HepG2 (cell line): Measurements from ENCODE around the gene CD7. TPM values are rescaled to one million over a fixed set of nuclear protein-coding genes. Genes with fewer than 3 reads are reported as not detected.

Experiments used
- CREB3 ChIP-seq: sonication (generic); formaldehyde crosslinking; IDR thresholded peaks from 2 replicates; pipeline ENCODE4 v1.5.0; 2020; ENCODE audit warnings: missing genetic modification reagents
- GZF1 ChIP-seq: sonication (generic); formaldehyde crosslinking; IDR thresholded peaks from 2 replicates; pipeline ENCODE4 v1.5.1; 2020; ENCODE audit warnings: mild to moderate bottlenecking, missing genetic modification reagents
- MXD1 ChIP-seq: sonication (generic); formaldehyde crosslinking; IDR thresholded peaks from 2 replicates; pipeline ENCODE4 v1.4.0; 2020; ENCODE audit warnings: mild to moderate bottlenecking, missing genetic modification reagents
- NAIF1 ChIP-seq: sonication (generic); formaldehyde crosslinking; IDR thresholded peaks from 2 replicates; pipeline ENCODE4 v1.5.0; 2020; ENCODE audit warnings: mild to moderate bottlenecking, missing genetic modification reagents, borderline replicate concordance
- NCOA1 ChIP-seq: sonication (generic); formaldehyde crosslinking; IDR thresholded peaks from 2 replicates; pipeline ENCODE4 v1.9.0; 2021; ENCODE audit warnings: missing genetic modification reagents
- RFXAP ChIP-seq: sonication (generic); formaldehyde crosslinking; IDR thresholded peaks from 2 replicates; pipeline ENCODE4 v1.4.0; 2020; ENCODE audit warnings: missing genetic modification reagents, borderline replicate concordance
- SOX13 ChIP-seq, 3 experiments: fragments of 450-650 bp in 1 of 3; sonication (generic) in 1 of 3; formaldehyde crosslinking in 1 of 3; IDR thresholded peaks in 2 of 3; conservative IDR thresholded peaks in 1 of 3; 2 replicates each; pipeline versions ENCODE4 v1.5.0 to v1.6.1; 2016 to 2020; ENCODE audit warnings: antibody characterized with exemption in 1 of 3, mild to moderate bottlenecking in 1 of 3, missing compliant biosample characterization in 1 of 3, missing genetic modification reagents in 1 of 3, moderate library complexity in 1 of 3
- ZBTB40 ChIP-seq, 2 experiments: fragments of 450-650 bp in 1 of 2; sonication (generic) in 1 of 2; formaldehyde crosslinking in 1 of 2; IDR thresholded peaks; 2 replicates each; pipeline versions ENCODE4 v1.6.1 to v1.8.0; 2016 to 2022; ENCODE audit warnings: antibody characterized with exemption in 1 of 2, mild to moderate bottlenecking in 1 of 2, missing genetic modification reagents in 1 of 2
- ZEB1 ChIP-seq: IDR thresholded peaks from 2 replicates; pipeline ENCODE4 v1.6.1; 2012; ENCODE audit warnings: mild to moderate bottlenecking, low read depth, inconsistent platforms; ENCODE audit not compliant: insufficient replicate concordance
- ZFP41 ChIP-seq: sonication (generic); formaldehyde crosslinking; IDR thresholded peaks from 2 replicates; pipeline ENCODE4 v1.4.0; 2020; ENCODE audit warnings: mild to moderate bottlenecking, missing genetic modification reagents, borderline replicate concordance
- ZFX ChIP-seq: sonication (generic); formaldehyde crosslinking; IDR thresholded peaks from 2 replicates; pipeline ENCODE4 v1.4.0; 2020; ENCODE audit warnings: mild to moderate bottlenecking, low read depth, missing genetic modification reagents, moderate library complexity
- ZNF225 ChIP-seq: sonication (generic); formaldehyde crosslinking; IDR thresholded peaks from 2 replicates; pipeline ENCODE4 v1.4.0; 2020; ENCODE audit warnings: mild to moderate bottlenecking, missing genetic modification reagents
- ZNF274 ChIP-seq: sonication (generic); formaldehyde crosslinking; IDR thresholded peaks from 2 replicates; pipeline ENCODE4 v1.5.1; 2020; ENCODE audit warnings: mild to moderate bottlenecking, missing genetic modification reagents
- ZNF3 ChIP-seq: IDR thresholded peaks from 2 replicates; pipeline ENCODE4 v1.7.0; 2017; ENCODE audit warnings: inconsistent platforms
- ZNF329 ChIP-seq: sonication (generic); formaldehyde crosslinking; IDR thresholded peaks from 2 replicates; pipeline ENCODE4 v1.9.0; 2021; ENCODE audit warnings: low read depth, mild to moderate bottlenecking, missing genetic modification reagents
- ZNF382 ChIP-seq: sonication (generic); formaldehyde crosslinking; IDR thresholded peaks from 2 replicates; pipeline ENCODE4 v1.5.0; 2020; ENCODE audit warnings: missing genetic modification reagents, mild to moderate bottlenecking, borderline replicate concordance
- ZNF383 ChIP-seq: sonication (generic); formaldehyde crosslinking; IDR thresholded peaks from 2 replicates; pipeline ENCODE4 v1.4.0; 2020; ENCODE audit warnings: missing genetic modification reagents, mild to moderate bottlenecking, borderline replicate concordance
- ZNF44 ChIP-seq: sonication (generic); formaldehyde crosslinking; IDR thresholded peaks from 2 replicates; pipeline ENCODE4 v1.5.1; 2020; ENCODE audit warnings: mild to moderate bottlenecking, missing genetic modification reagents
- ZNF510 ChIP-seq: sonication (generic); formaldehyde crosslinking; IDR thresholded peaks from 2 replicates; pipeline ENCODE4 v1.4.0; 2020; ENCODE audit warnings: low read depth, mild to moderate bottlenecking, missing genetic modification reagents
- polyA plus RNA-seq, 8 experiments: library from polyadenylated mRNA; depleted of rRNA in 3 of 8; stranded (reverse) in 7 of 8; unstranded in 1 of 8; fragments of >200 nt; fragmentation: Illumina TruSeq in 4 of 8; extraction: Trizol in 4 of 8; gene quantifications; 2 replicates each; pipeline versions ENCODE4 v1.2.1 to v1.2.3, GENCODE V29; 2011 to 2016; ENCODE audit warnings: low read depth in 4 of 8, missing spikeins in 1 of 8, mixed read lengths in 1 of 8; ENCODE audit not compliant: insufficient read depth in 1 of 8
- total RNA-seq, 5 experiments: library from RNA; depleted of rRNA; stranded (reverse); fragments of >200 nt; fragmentation: Illumina TruSeq; extraction: Trizol; gene quantifications; 2 replicates each; pipeline ENCODE4 v1.2.3, GENCODE V29; 2016; ENCODE audit warnings: low read depth in 1 of 5

The CD7 gene
- total and polyA plus RNA-seq, 2 of the 13 experiments (the other 11 are each of a cell fraction or from before 2014, with no cell fraction given) = 67.6 to 76.4 TPM

GRCh38 chr17:82328994-82329507 lies 11.6 kb upstream of the CD7 start (continued):
- TF ChIP-seq ZBTB40 (IDR thresholded peaks at IDR 0.05) (no peak), ZBTB40 (CRISPR knock-in tag; IDR thresholded peaks at IDR 0.05) (no peak), ZNF274 (0 out of 2 replicates have a peak, but pooled peaks have one; percentile 22), ZNF382 (CRISPR knock-in tag) (no peak), NCOA1 (no peak), ZFX (CRISPR knock-in tag) (no peak), SOX13 (IDR thresholded peaks at IDR 0.05) (no peak), SOX13 (CRISPR knock-in tag; conservative IDR thresholded peaks at IDR 0.05 in 1 of 2, IDR thresholded peaks at IDR 0.05 in 1 of 2) (no peak), ZNF329 (CRISPR knock-in tag) (peak; percentile 2; the same call in 1 of the 2 replicates), MXD1 (peak; percentile 37; the same call in 1 of the 2 replicates), ZNF225 (CRISPR knock-in tag) (0 out of 2 replicates have a peak, but pooled peaks have one; percentile 14), ZNF44 (CRISPR knock-in tag) (no peak), ZNF510 (CRISPR knock-in tag) (no peak), NAIF1 (CRISPR knock-in tag) (no peak), ZNF383 (CRISPR knock-in tag) (0 out of 2 replicates have a peak, but pooled peaks have one; percentile 5), GZF1 (CRISPR knock-in tag) (no peak), ZFP41 (CRISPR knock-in tag) (no peak), CREB3 (CRISPR knock-in tag) (no peak; the same call in 1 of the 2 replicates), ZEB1 (no peak), RFXAP (CRISPR knock-in tag) (no peak), ZNF3 (CRISPR knock-in tag) (no peak)
